Stomach (tissue), 4 donors: ENCODE results near the gene MINDY3.

Experiments used
- POLR2A ChIP-seq, 4 donors: fragments of 450-650 bp; IDR thresholded peaks; one replicate each; pipeline ENCODE4 v1.6.1; 2016; ENCODE audit warnings: antibody characterized with exemption in 4 of 4, control low read depth in 2 of 4, mild to moderate bottlenecking in 1 of 4, moderate library complexity in 1 of 4
- TF ChIP-seq, protein P1 (sequence below), 7 experiments: fragments of 450-650 bp in 4 of 7; fragments of 200-600 bp in 3 of 7; sonication (generic) in 3 of 7; IDR thresholded peaks; one replicate each; pipeline ENCODE4 v1.5.1; 2016 to 2019; ENCODE audit warnings: antibody characterized with exemption in 7 of 7, control low read depth in 2 of 7, mild to moderate bottlenecking in 1 of 7

DNA sequence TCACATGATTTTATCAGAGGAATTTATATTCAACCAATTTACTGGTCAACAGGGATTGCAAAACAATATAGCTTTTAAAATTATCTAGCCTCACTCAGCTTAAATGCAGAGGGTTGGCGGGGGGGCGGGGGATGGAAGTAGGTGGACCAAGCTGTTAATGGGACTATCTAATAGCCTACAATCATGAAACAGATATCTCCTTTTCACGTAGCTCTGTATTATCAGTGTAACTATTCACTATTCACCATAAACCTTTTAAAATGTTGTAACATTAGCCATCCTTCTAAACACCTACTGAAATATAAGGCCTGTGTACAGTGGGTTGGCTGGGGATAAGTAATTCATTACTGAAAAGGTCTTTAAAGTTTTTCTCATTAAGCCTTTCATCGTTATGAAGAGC is 56.2 kb downstream of the MINDY3 start:
- TF ChIP-seq, protein P1, sequence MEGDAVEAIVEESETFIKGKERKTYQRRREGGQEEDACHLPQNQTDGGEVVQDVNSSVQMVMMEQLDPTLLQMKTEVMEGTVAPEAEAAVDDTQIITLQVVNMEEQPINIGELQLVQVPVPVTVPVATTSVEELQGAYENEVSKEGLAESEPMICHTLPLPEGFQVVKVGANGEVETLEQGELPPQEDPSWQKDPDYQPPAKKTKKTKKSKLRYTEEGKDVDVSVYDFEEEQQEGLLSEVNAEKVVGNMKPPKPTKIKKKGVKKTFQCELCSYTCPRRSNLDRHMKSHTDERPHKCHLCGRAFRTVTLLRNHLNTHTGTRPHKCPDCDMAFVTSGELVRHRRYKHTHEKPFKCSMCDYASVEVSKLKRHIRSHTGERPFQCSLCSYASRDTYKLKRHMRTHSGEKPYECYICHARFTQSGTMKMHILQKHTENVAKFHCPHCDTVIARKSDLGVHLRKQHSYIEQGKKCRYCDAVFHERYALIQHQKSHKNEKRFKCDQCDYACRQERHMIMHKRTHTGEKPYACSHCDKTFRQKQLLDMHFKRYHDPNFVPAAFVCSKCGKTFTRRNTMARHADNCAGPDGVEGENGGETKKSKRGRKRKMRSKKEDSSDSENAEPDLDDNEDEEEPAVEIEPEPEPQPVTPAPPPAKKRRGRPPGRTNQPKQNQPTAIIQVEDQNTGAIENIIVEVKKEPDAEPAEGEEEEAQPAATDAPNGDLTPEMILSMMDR (IDR thresholded peaks at IDR 0.05) = no peak
- TF ChIP-seq POLR2A (IDR thresholded peaks at IDR 0.05) = no peak
